Measurements from ENCODE around the gene VWA1. TPM values are rescaled to one million over a fixed set of nuclear protein-coding genes. Genes with fewer than 3 reads are reported as not detected.
"Not testable (repeated sequence)": the region's sequence is repeated elsewhere in the genome, so short reads cannot be mapped to it uniquely, and the experiment has no call there.

Gene VWA1
- total RNA-seq, 1 experiment from 2014 or later = 56.6 TPM

- H3K27me3 ChIP-seq (ENCODE audit: insufficient read depth, low read depth) = no peaks in the 10 kb centered on the region
- intact Hi-C loops (cut with micrococcal nuclease; ENCODE audit: unreplicated experiment) = no loop called here
- no peaks in the 10 kb centered on the region for H3K9me2 ChIP-seq (ENCODE audit: insufficient read depth)
- DNase-seq = no peak
- no peak overlapping the region for H3K4me2 ChIP-seq
- POLR2A ChIA-PET (ENCODE audit: unreplicated experiment) = no interaction called here
- no TSS peak for BruUV-seq (replicated peaks)
- no peak overlapping the region for H3K27ac ChIP-seq
- H4K20me1 ChIP-seq (ENCODE audit: insufficient read depth) = no peaks in the 10 kb centered on the region
- no peaks in the 10 kb centered on the region for H3K9me3 ChIP-seq (ENCODE audit: insufficient read depth, low read depth)
- no peaks in the 10 kb centered on the region for H3K79me2 ChIP-seq (ENCODE audit: low read depth)
- H3K4me1 ChIP-seq (replicated peaks; ENCODE audit: insufficient read depth) = no peaks in the 10 kb centered on the region
- H2AFZ ChIP-seq = no peak overlapping the region
- CTCF ChIA-PET = no interaction called here
- no peak for TF ChIP-seq EZH2 (IDR thresholded peaks at IDR 0.05; ENCODE audit: low read depth)
- TF ChIP-seq, protein P1, sequence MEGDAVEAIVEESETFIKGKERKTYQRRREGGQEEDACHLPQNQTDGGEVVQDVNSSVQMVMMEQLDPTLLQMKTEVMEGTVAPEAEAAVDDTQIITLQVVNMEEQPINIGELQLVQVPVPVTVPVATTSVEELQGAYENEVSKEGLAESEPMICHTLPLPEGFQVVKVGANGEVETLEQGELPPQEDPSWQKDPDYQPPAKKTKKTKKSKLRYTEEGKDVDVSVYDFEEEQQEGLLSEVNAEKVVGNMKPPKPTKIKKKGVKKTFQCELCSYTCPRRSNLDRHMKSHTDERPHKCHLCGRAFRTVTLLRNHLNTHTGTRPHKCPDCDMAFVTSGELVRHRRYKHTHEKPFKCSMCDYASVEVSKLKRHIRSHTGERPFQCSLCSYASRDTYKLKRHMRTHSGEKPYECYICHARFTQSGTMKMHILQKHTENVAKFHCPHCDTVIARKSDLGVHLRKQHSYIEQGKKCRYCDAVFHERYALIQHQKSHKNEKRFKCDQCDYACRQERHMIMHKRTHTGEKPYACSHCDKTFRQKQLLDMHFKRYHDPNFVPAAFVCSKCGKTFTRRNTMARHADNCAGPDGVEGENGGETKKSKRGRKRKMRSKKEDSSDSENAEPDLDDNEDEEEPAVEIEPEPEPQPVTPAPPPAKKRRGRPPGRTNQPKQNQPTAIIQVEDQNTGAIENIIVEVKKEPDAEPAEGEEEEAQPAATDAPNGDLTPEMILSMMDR (conservative IDR thresholded peaks at IDR 0.05) = no peak
- no peaks in the 10 kb centered on the region for H3K36me3 ChIP-seq (ENCODE audit: low read depth)
- H3K4me3 ChIP-seq = no peak overlapping the region
- H3F3A ChIP-seq (ENCODE audit: insufficient read depth, low read depth) = no peaks in the 10 kb centered on the region
Observed at GRCh38 chr1:1452882-1453281, 17.4 kb downstream of the VWA1 start.

- H2AFZ ChIP-seq; H3K27me3 ChIP-seq (ENCODE audit: insufficient read depth, low read depth); H3K36me3 ChIP-seq (ENCODE audit: low read depth); H3K27ac ChIP-seq; BruUV-seq (replicated peaks); CTCF ChIA-PET; H3K9me2 ChIP-seq (ENCODE audit: insufficient read depth); intact Hi-C loops (cut with micrococcal nuclease; ENCODE audit: unreplicated experiment); POLR2A ChIA-PET (ENCODE audit: unreplicated experiment); H3F3A ChIP-seq (ENCODE audit: insufficient read depth, low read depth); H3K4me1 ChIP-seq (replicated peaks; ENCODE audit: insufficient read depth); H3K79me2 ChIP-seq (ENCODE audit: low read depth); H4K20me1 ChIP-seq (ENCODE audit: insufficient read depth); H3K4me3 ChIP-seq; H3K9me3 ChIP-seq (ENCODE audit: insufficient read depth, low read depth); H3K4me2 ChIP-seq; DNase-seq: not testable (repeated sequence)
Observed at GRCh38 chr1:1454286-1455056, 19.0 kb downstream of the VWA1 start.

DNA sequence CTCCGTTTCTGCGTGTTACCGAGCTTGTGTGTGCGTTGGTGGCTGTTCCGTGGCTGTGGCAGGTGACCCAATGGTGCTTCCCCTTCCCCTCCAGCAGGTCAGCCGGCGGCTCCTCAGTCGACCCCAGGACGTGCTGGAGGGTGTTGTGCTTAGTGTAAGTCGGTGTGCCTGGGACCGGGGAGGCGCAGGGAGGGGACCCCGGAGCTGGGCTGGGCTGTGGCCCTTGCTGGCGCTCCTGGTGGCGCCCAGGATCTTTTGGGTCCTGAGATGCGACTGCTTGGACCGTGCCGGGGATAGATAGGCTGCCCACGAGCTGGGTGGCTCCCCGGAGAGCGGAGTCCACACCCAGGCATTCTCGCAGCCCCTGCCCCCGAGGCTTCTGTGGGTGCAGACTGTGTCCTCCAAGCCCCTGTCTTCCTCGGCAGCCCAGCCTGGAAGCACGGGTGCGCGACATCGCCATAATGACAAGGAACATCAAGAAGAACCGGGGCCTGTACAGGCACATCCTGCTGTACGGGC lies 19.9 kb downstream of the VWA1 start:
- Histone ChIP-seq H3K79me2 (ENCODE audit: low read depth) (no peaks in the 10 kb centered on the region), H3K36me3 (ENCODE audit: low read depth) (no peaks in the 10 kb centered on the region), H4K20me1 (ENCODE audit: insufficient read depth) (no peaks in the 10 kb centered on the region), H3K9me2 (ENCODE audit: insufficient read depth) (no peaks in the 10 kb centered on the region), H3K4me1 (replicated peaks; ENCODE audit: insufficient read depth) (no peaks in the 10 kb centered on the region), H3F3A (ENCODE audit: insufficient read depth, low read depth) (no peaks in the 10 kb centered on the region), H3K27ac (no peak overlapping the region), H3K9me3 (ENCODE audit: insufficient read depth, low read depth) (no peaks in the 10 kb centered on the region), H2AFZ (no peak overlapping the region), H3K4me2 (no peak overlapping the region), H3K4me3 (no peak overlapping the region), H3K27me3 (ENCODE audit: insufficient read depth, low read depth) (no peaks in the 10 kb centered on the region)
- no peak for DNase-seq
- TF ChIP-seq, protein P1 (conservative IDR thresholded peaks at IDR 0.05) = no peak
- TF ChIP-seq EZH2 (IDR thresholded peaks at IDR 0.05; ENCODE audit: low read depth) = no peak
- CTCF ChIA-PET = no interaction called here
- BruUV-seq (replicated peaks) = no TSS peak
- POLR2A ChIA-PET (ENCODE audit: unreplicated experiment) = no interaction called here
- intact Hi-C loops (cut with micrococcal nuclease; ENCODE audit: unreplicated experiment) = no loop called here

DNA sequence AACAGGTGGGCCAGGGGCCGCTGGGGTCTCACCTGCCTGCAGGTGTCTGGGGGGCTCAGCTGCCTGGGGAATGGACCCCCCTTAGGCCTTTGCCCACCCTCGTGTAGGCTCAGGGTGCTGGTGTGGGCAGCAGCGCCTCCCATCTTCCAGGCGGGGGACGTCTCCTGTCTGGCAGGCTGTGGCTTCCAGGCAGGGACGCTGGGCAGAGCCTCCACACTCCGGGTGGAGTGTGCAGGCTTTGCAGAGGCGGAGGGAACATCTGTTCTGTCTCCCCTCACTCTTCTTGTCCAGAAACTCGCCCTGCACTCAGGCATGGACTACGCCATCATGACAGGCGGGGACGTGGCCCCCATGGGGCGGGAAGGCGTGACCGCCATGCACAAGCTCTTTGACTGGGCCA lies 20.4 kb downstream of the VWA1 start:
- H3K4me1 ChIP-seq (replicated peaks; ENCODE audit: insufficient read depth); H3K9me2 ChIP-seq (ENCODE audit: insufficient read depth); POLR2A ChIA-PET (ENCODE audit: unreplicated experiment); H3K27me3 ChIP-seq (ENCODE audit: insufficient read depth, low read depth); H3K27ac ChIP-seq; DNase-seq; H4K20me1 ChIP-seq (ENCODE audit: insufficient read depth); H3K9me3 ChIP-seq (ENCODE audit: insufficient read depth, low read depth); H2AFZ ChIP-seq; BruUV-seq (replicated peaks); H3K79me2 ChIP-seq (ENCODE audit: low read depth); H3F3A ChIP-seq (ENCODE audit: insufficient read depth, low read depth); CTCF ChIA-PET; intact Hi-C loops (cut with micrococcal nuclease; ENCODE audit: unreplicated experiment); H3K36me3 ChIP-seq (ENCODE audit: low read depth); H3K4me2 ChIP-seq; H3K4me3 ChIP-seq: not testable (repeated sequence)

DNA sequence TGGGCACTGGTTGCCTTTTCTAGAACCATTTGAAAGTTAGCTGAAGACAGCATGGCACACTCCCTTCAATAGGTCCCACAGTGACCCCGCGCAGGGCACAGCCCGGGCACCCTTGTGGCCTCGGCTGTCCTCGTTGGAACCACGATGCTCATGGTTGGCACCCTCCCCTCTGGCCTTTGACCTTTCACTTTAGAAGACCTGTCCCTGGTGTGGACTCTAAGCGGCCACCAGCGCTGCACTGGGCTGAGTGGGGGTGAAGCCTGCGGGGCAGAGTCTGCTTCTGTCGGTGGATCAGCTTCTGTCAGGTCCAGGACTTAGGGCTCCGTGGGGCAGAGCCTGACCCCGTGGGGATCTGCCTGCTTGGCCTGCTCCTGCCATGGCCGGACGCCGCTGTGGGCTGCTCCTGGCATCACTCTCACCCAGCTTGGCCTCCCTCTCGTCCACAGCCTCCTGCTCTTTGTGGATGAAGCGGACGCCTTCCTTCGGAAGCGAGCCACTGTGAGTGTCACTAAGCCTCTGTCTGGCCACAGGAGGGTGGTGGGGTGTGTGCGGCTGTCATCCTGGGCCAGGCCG lies 21.3 kb downstream of the VWA1 start:
- H3K36me3 ChIP-seq (ENCODE audit: low read depth); H3K79me2 ChIP-seq (ENCODE audit: low read depth); H3K4me3 ChIP-seq; H3F3A ChIP-seq (ENCODE audit: insufficient read depth, low read depth); H4K20me1 ChIP-seq (ENCODE audit: insufficient read depth); H3K9me2 ChIP-seq (ENCODE audit: insufficient read depth); H3K27me3 ChIP-seq (ENCODE audit: insufficient read depth, low read depth); H2AFZ ChIP-seq; BruUV-seq (replicated peaks); H3K4me1 ChIP-seq (replicated peaks; ENCODE audit: insufficient read depth); CTCF ChIA-PET; H3K9me3 ChIP-seq (ENCODE audit: insufficient read depth, low read depth); POLR2A ChIA-PET (ENCODE audit: unreplicated experiment); intact Hi-C loops (cut with micrococcal nuclease; ENCODE audit: unreplicated experiment); DNase-seq; H3K27ac ChIP-seq; H3K4me2 ChIP-seq: not testable (repeated sequence)

DNA sequence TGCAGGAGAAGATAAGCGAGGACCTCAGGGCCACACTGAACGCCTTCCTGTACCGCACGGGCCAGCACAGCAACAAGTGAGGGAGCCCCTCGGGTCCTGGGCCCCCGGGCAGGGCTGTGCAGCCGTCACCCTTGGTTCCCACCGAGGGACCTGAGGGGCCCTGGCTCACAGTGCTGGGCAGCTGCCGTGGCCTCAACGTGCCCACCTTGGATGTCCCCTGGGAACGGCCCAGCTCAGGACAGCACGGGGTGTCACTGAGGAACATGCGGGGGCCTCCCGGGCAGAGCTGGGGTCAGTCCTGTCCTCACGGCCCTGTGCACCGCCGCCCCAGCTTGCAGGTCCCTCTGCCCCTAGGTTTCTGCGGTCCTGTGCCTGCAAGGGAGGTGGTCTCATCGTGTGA lies 23.7 kb downstream of the VWA1 start:
- POLR2A ChIA-PET (ENCODE audit: unreplicated experiment); H3K4me2 ChIP-seq; CTCF ChIA-PET; H3K4me3 ChIP-seq; BruUV-seq (replicated peaks); intact Hi-C loops (cut with micrococcal nuclease; ENCODE audit: unreplicated experiment); H3F3A ChIP-seq (ENCODE audit: insufficient read depth, low read depth); H3K9me3 ChIP-seq (ENCODE audit: insufficient read depth, low read depth); DNase-seq; H3K4me1 ChIP-seq (replicated peaks; ENCODE audit: insufficient read depth); H3K79me2 ChIP-seq (ENCODE audit: low read depth); H4K20me1 ChIP-seq (ENCODE audit: insufficient read depth); H3K27me3 ChIP-seq (ENCODE audit: insufficient read depth, low read depth); H2AFZ ChIP-seq; H3K9me2 ChIP-seq (ENCODE audit: insufficient read depth); H3K27ac ChIP-seq; H3K36me3 ChIP-seq (ENCODE audit: low read depth): not testable (repeated sequence)
